K562 (cell line): Measurements from ENCODE around the gene PDLIM5. TPM values are rescaled to one million over a fixed set of nuclear protein-coding genes. Genes with fewer than 3 reads are reported as not detected.

Source experiments
- CBFA2T2 ChIP-seq: fragments of 450-650 bp; conservative IDR thresholded peaks from 2 replicates; pipeline ENCODE4 v1.6.1; 2017; ENCODE audit warnings: mild to moderate bottlenecking
- DPF2 ChIP-seq: fragments of 450-650 bp; IDR thresholded peaks from 2 replicates; pipeline ENCODE4 v1.6.1; 2016
- JUN ChIP-seq, 2 experiments: sonication (generic) in 1 of 2; formaldehyde crosslinking in 1 of 2; IDR thresholded peaks; 2 replicates each; pipeline versions ENCODE4 v1.6.1 to v1.8.0; 2012 to 2022; ENCODE audit warnings: borderline replicate concordance in 2 of 2, mild to moderate bottlenecking in 2 of 2, improper control_type of control experiment in 1 of 2, low read depth in 1 of 2, low read length in 1 of 2, missing genetic modification reagents in 1 of 2
- RAD51 ChIP-seq: fragments of 450-650 bp; IDR thresholded peaks from 2 replicates; pipeline ENCODE4 v1.7.1; 2016; ENCODE audit warnings: low read depth, mild to moderate bottlenecking, borderline replicate concordance
- SOX6 ChIP-seq: fragments of 450-650 bp; IDR thresholded peaks from 2 replicates; pipeline ENCODE4 v1.6.1; 2014; ENCODE audit warnings: mild to moderate bottlenecking
- SP1 ChIP-seq: sonication (generic); formaldehyde crosslinking; IDR thresholded peaks from 2 replicates; pipeline ENCODE4 v1.8.1; 2022; ENCODE audit warnings: mild to moderate bottlenecking, missing genetic modification reagents
- polyA plus RNA-seq, 8 experiments: library from polyadenylated mRNA; depleted of rRNA in 4 of 8; stranded (reverse) in 5 of 8; unstranded in 3 of 8; fragments of >200 nt; fragmentation: Nextera tagmentation in 2 of 8; fragmentation: Illumina TruSeq in 1 of 8; extraction: Ambion mirVana in 2 of 8; extraction: Trizol in 1 of 8; gene quantifications; 2 replicates each; pipeline versions ENCODE4 v1.2.1 to v1.2.3, GENCODE V29; 2011 to 2014; ENCODE audit warnings: inconsistent platforms in 1 of 8, missing spikeins in 1 of 8
- total RNA-seq, 7 experiments: library from RNA; depleted of rRNA in 6 of 7; stranded (reverse); fragments of >200 nt in 6 of 7; fragmentation: Illumina TruSeq in 2 of 7; extraction: Trizol in 2 of 7; gene quantifications; 2 replicates each; pipeline versions ENCODE4 v1.2.1 to v1.2.3, GENCODE V29; 2011 to 2021; ENCODE audit warnings: low replicate concordance in 1 of 7
- TF ChIP-seq, protein P1 (sequence below), 2 experiments: fragments of 450-650 bp; formaldehyde crosslinking in 1 of 2; IDR thresholded peaks; 2 replicates each; pipeline versions ENCODE4 v1.4.0 to v1.6.1; 2014 to 2020; ENCODE audit warnings: mild to moderate bottlenecking in 2 of 2, borderline replicate concordance in 1 of 2, low read depth in 1 of 2
- TF ChIP-seq, protein P2 (sequence below): sonication (generic); formaldehyde crosslinking; IDR thresholded peaks from 2 replicates; pipeline ENCODE4 v1.9.0; 2022; ENCODE audit warnings: mild to moderate bottlenecking, missing genetic modification reagents

PDLIM5 gene
- total and polyA plus RNA-seq, 9 of the 15 experiments (the other 6 are each of a cell fraction or from before 2014, with no cell fraction given): 36.9 to 127 (median 62.5) TPM

DNA sequence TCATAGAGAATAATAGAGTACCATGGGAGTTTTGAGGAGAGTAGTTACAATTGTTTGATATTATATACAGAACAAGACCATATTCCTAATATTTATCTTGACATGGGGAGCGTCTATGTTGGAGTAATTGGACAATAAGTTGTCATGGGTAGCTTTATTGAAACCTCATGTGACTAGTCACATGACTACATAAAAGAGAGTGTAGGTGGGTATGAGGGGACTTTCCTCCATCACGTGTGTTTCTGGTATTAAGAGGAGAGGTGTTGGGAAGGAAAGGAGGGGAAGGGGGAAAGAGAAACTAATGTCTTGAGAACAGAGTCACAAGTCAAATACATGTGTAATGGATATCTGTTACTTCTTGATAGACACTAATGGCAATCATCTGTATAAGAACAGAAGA, 33.1 kb downstream of the PDLIM5 start (continued):
- TF ChIP-seq, protein P1, sequence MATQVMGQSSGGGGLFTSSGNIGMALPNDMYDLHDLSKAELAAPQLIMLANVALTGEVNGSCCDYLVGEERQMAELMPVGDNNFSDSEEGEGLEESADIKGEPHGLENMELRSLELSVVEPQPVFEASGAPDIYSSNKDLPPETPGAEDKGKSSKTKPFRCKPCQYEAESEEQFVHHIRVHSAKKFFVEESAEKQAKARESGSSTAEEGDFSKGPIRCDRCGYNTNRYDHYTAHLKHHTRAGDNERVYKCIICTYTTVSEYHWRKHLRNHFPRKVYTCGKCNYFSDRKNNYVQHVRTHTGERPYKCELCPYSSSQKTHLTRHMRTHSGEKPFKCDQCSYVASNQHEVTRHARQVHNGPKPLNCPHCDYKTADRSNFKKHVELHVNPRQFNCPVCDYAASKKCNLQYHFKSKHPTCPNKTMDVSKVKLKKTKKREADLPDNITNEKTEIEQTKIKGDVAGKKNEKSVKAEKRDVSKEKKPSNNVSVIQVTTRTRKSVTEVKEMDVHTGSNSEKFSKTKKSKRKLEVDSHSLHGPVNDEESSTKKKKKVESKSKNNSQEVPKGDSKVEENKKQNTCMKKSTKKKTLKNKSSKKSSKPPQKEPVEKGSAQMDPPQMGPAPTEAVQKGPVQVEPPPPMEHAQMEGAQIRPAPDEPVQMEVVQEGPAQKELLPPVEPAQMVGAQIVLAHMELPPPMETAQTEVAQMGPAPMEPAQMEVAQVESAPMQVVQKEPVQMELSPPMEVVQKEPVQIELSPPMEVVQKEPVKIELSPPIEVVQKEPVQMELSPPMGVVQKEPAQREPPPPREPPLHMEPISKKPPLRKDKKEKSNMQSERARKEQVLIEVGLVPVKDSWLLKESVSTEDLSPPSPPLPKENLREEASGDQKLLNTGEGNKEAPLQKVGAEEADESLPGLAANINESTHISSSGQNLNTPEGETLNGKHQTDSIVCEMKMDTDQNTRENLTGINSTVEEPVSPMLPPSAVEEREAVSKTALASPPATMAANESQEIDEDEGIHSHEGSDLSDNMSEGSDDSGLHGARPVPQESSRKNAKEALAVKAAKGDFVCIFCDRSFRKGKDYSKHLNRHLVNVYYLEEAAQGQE (IDR thresholded peaks at IDR 0.05; ENCODE audit: borderline replicate concordance): peak; percentile 40
- TF ChIP-seq, protein P1 (CRISPR knock-in tag; IDR thresholded peaks at IDR 0.05; ENCODE audit: low read depth): no peak
- TF ChIP-seq SP1 (CRISPR knock-in tag): no peak
- no peak for TF ChIP-seq JUN (IDR thresholded peaks at IDR 0.05; ENCODE audit: borderline replicate concordance, low read depth, low read length)
- TF ChIP-seq JUN (CRISPR knock-in tag; IDR thresholded peaks at IDR 0.05; ENCODE audit: borderline replicate concordance): no peak
- no peak for TF ChIP-seq DPF2
- peak; percentile 74 for TF ChIP-seq CBFA2T2
- no peak for TF ChIP-seq SOX6
- TF ChIP-seq, protein P2, sequence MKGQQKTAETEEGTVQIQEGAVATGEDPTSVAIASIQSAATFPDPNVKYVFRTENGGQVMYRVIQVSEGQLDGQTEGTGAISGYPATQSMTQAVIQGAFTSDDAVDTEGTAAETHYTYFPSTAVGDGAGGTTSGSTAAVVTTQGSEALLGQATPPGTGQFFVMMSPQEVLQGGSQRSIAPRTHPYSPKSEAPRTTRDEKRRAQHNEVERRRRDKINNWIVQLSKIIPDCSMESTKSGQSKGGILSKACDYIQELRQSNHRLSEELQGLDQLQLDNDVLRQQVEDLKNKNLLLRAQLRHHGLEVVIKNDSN (CRISPR knock-in tag): peak; percentile 53
- peak; percentile 93 for TF ChIP-seq RAD51
